ENCODE results near the gene CHRM3. TPM values are rescaled to one million over a fixed set of nuclear protein-coding genes. Genes with fewer than 3 reads are reported as not detected.

The CHRM3 gene
- total RNA-seq, 1 donor from 2014 or later: 0.38 TPM

DNA sequence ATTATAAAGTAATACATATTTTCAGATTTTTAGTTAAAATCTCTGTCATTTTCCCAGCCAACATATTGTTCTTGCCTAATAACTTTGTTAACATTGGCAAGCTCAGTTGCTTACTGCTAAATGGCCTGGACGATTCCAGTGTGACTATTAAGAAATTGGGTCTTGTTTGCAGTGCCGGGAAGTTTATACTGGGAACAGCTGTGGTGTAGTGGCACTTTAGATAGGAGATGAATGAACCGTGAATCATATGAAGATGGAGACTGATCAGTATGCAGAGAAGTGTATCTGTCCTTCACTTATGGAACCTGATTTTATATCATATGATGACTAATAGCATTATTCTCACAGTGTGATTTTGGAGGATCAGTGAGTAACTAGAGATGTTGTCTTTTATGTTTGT lies 3.3 kb downstream of the CHRM3 start:
- DNase-seq (no peak), ATAC-seq (ENCODE audit: poor library complexity) (no peak)
- intact Hi-C loops (cut with DNase I): no loop called here

DNA sequence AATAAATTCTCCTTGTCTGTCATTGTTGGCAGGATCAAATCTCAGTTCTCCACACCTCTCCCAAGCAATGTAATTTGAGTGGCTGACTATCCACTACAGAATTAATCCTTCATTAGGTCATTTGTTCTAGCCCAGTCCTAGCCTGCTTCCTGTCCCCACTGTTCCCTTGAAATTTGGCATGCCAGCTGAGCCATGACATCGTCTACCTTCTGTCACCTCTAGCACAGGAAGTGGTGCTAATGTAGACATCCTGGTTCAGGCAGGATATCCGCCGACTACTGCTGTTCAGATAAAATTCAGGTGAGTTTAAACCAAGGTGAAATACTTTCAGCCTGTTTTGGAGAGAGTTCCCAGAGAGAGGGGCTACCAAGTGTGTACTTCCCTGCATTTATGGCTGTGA lies 5.9 kb downstream of the CHRM3 start:
- intact Hi-C loops (cut with DNase I): no loop called here
- no peak for DNase-seq
- no peak for ATAC-seq (ENCODE audit: poor library complexity)

DNA sequence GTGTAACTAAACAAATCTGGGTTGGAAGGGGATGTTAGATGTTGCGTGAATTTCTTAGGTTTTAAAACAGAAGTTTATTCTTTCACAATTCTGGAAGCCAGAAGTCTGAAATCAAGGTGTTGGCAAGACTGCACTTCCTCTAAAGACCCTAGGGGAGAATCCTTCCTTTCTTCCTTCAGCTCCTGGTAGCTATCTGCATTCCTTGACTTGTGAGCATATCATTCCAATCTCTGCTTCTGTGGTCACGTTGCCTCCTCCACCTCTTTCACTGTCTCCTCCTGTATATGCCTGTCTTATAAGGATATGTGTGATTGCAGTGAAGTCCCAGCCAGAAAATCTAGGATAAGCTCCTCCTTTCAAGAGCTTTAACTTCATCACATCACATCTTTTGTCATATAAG lies 7.7 kb downstream of the CHRM3 start:
- DNase-seq: no peak
- intact Hi-C loops (cut with DNase I): no loop called here
- ATAC-seq (ENCODE audit: poor library complexity): no peak

GRCh38 chr1:239413916-239414315 lies 27.5 kb downstream of the CHRM3 start:
- intact Hi-C loops (cut with DNase I): no loop called here
- ATAC-seq (ENCODE audit: poor library complexity) (no peak), DNase-seq (no peak)

DNA sequence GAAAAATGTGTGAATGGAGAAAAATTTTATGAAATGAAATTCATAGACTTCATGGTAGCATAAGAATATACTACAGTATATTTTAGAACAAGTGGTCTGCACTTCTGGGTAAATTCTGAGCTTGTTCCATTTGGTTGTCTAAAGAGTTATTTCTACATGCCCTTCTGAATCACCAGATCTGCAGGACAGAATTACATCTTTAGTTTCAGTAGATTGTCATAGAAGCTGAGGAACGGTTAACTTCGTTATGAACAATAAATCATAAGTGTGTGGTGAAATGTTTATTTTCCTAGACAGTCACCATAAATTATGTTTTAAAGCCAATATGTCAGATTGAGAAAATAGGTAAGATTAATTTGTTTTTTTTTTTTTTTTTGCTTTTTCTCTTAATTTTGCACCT lies 30.9 kb downstream of the CHRM3 start:
- ATAC-seq (ENCODE audit: poor library complexity) (no peak), DNase-seq (no peak)
- intact Hi-C loops (cut with DNase I): no loop called here

- intact Hi-C loops (cut with DNase I): no loop called here
- DNase-seq (no peak), ATAC-seq (ENCODE audit: poor library complexity) (no peak)
Observed at GRCh38 chr1:239417986-239418640, 31.7 kb downstream of the CHRM3 start.

GRCh38 chr1:239418681-239419080 lies 32.3 kb downstream of the CHRM3 start:
- DNase-seq (no peak), ATAC-seq (ENCODE audit: poor library complexity) (no peak)
- intact Hi-C loops (cut with DNase I): no loop called here

DNA sequence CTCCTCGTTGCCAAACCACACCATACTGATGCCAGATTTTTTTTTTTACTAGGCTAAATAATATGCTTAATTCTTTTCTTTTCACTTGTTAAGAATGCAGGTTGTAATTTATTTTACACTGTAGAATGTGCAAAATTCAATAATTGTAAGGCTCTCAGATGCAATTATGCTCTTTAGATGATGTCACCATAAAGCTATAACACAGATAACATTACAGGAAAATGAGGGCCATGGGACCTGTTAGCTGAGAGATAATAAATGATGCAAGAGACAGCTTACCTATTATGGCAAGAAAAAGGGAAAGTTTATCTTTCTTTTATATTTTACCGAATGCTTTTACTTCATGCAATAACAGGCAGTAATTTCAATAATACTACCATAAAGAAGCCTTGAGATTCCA lies 35.4 kb downstream of the CHRM3 start:
- ATAC-seq (ENCODE audit: poor library complexity): no peak
- intact Hi-C loops (cut with DNase I): no loop called here
- DNase-seq: no peak

DNA sequence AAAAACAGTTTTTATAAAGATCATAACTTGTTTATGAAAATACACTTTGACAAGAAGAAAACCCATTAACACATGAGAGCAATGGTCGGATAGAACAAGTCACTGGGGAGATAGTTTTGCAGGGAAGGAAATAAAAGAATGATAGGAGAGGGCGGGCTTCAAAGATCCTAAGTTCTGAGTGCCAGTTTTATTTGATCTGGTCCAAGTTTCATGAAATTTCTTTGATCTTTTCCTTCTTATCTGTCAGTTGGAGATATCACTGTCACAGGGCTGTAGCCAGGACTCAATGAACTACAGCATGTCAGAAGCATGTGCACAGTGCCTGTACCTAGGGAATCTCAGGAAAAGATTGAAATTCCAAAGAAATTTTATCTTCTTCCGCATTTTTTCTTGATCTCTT lies 36.5 kb downstream of the CHRM3 start:
- intact Hi-C loops (cut with DNase I): no loop called here
- no peak for DNase-seq

DNA sequence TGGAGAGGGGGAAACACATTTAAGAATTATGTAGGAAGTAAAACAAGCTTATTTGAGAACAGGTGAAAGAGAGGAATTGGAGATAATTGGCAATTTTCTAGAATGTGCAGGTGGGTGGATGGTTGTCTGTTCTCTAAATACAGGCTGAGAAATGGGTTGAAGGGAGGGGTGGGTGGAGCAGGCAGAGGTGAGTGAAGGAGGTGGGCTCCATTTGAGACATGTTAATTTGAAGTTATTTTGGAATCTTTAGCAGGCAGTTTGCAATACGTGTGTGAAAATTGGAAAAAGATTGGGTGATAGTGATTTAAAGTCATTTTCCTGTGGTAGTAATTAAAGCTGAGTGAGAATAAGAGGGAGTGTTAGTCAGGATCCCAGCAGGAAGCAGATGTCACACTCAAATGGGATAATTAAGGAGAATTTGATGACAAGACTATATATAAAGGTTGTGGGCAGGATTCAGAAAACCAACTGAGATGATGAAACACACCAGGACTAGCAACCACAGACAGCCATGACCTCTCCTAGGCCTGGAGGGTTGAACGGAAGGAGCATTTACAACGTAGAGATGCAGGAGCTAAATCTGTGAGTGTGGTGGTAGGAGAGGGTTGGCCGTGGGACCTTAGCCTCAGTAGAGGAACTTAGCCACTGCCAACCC lies 40.6 kb downstream of the CHRM3 start:
- intact Hi-C loops (cut with DNase I): no loop called here
- DNase-seq (no peak), ATAC-seq (ENCODE audit: poor library complexity) (no peak)

More for the DNA sequence above, 36.5 kb downstream of the CHRM3 start:
- ATAC-seq (ENCODE audit: poor library complexity): no peak

DNA sequence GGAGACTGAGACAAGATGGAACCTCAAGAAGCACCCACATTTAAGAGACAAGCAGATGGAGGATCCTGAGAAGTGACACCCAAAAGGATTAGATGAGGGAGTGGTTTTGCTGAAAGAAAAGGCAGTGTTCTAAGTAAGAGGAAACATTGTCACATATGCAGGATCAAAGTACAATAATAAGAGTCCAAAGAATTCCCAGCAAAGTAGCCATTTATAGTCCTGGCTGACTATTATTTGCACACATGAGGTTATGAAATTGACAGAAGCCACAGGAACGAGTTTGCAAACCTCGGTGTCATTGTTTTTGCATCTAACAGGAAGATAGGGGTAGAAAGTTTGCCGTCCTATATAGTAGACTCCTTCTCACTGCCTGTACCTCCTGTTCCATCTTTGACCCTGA lies 41.3 kb downstream of the CHRM3 start:
- no peak for ATAC-seq (ENCODE audit: poor library complexity)
- DNase-seq: no peak
- intact Hi-C loops (cut with DNase I): no loop called here

- ATAC-seq (ENCODE audit: poor library complexity): no peak
- intact Hi-C loops (cut with DNase I): no loop called here
- no peak for DNase-seq
Observed at GRCh38 chr1:239428120-239428710, 41.8 kb downstream of the CHRM3 start.

DNA sequence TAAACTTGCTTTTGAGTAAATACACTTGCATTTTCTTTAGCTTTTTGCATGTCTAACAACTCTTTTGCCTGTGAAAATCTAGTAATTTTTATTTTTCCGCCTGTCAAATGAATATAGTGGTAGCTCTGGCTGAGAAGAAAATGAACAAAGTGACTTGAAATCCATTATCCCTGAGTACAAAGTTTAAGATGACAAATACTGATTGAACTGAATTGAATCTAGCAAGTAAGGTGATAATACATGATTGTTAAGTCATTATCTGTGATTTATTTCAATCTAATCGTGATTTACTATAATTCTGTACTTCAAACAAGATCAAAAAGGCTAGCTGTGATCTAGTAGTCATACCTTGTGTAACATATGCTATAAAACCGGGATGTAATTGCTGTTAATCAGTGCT lies 42.8 kb downstream of the CHRM3 start:
- intact Hi-C loops (cut with DNase I): no loop called here
- ATAC-seq (ENCODE audit: poor library complexity): no peak
- no peak for DNase-seq

DNA sequence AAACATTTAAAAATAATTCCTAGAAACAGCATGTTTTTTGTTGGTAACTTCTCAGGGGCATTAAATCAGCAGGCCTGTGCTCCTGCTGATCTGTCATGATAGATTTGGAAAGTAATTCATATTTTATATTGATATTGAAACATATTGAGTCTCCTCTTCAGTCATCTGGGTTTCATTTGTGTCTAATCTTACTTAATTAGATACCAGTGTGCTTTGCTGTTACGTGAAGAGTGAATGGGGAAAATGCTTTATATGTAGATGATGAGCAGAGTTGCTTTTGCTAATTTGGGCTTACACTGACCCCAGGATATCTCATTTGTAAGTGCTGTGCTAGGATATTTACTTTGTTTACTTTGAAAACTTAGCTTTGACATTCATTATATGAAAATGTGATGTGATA lies 45.9 kb downstream of the CHRM3 start:
- no peak for DNase-seq
- ATAC-seq (ENCODE audit: poor library complexity): no peak
- intact Hi-C loops (cut with DNase I): no loop called here

DNA sequence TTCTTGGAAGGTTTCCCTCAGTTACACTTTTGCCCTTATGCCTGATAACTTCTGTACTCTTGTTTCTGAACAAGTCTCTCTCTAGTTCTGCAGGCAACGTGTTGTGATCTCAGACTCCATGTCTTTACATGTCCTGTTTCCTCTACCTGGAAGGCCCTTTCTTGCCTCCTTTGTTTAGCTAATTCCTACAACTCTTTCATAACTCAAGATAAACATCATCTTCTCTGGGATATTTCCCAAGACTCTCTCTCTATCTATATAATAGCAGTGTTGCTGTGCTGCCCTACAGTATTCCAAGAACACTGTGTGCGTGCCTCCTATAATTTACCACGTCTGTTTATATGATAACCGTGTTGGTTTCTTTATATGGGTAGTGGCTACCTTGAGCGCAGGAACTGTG lies 47.8 kb downstream of the CHRM3 start:
- no peak for DNase-seq
- intact Hi-C loops (cut with DNase I): no loop called here
- ATAC-seq (ENCODE audit: poor library complexity): no peak

Measured in Right ventricle myocardium superior (tissue), 1 donor.